NCI-H1694 (cell line): ENCODE measurements around the gene GID4.

ENCODE experiments used
- DNase-seq: peaks from one replicate; lab custom pipeline; 2025; lab: John Stamatoyannopoulos, UW

The GID4 gene

DNA sequence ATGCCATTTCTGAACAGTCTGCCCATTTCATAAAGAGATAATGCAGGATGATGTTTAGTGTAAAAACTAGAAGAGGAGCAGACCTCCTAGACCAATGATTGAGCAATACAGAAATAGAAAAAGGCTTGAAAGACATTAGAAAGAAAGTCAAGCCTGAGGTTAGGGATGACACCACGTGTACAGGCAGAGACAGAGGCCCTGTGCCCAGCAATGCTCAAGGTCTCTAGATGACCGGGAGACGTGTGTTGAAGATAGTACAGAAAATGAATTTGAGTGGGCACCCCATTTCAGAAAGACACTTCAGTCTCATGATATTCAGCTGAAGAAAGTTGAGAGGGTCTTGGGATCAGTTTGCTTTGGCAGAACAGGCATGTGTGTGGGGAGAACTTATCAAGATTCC lies 5.4 kb downstream of the GID4 start:
- no peak for DNase-seq

DNA sequence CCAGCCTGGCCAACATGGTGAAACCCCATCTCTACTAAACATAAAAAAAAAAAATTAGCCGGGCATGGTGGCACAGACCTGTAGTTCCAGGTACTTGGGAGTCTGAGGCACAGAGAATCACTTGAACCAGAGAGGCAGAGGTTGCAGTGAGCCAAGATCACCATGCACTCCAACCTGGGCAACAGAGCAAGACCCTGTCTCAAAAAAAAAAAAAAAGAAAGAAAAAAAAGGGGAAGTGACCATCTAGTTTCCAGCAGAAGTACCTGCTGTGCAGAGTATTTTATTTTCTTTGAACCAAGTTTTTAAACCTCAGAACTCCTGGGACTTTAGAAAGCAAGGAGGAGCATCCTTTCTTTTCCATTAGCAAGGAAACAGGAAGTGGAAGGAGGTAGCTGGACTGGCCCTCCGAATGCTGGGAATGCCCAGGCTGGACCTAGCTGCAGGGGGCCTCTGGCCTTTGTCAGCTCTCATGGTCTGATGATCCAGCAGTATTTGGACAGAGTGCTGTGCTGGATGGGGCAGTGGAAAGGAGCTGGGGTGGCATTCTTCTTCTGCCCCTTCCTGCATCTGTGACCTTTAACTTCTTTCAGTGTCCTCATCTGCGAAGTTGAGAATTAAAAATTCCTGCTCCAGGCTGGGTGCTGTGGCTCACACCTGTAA lies 6.6 kb downstream of the GID4 start:
- DNase-seq: no peak

DNA sequence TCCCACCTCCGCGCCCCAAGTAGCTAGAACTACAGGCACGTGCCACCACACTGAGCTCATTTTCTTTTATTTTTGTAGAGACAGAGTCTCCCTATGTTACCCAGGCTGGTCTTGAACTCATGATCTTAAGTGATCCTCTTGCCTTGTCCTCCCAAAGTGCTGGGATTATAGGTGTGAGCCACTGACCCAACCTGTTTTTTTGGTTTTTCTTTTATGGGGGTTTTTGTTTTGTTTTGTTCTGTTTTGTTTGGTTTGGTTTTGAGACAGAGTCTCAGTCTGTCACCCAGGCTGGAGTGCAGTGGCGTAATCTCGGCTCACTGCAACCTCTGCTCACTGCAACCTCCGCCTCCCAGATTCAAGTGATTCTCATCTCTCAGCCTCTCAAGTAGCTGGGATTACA lies 16.4 kb downstream of the GID4 start:
- DNase-seq: no peak

DNA sequence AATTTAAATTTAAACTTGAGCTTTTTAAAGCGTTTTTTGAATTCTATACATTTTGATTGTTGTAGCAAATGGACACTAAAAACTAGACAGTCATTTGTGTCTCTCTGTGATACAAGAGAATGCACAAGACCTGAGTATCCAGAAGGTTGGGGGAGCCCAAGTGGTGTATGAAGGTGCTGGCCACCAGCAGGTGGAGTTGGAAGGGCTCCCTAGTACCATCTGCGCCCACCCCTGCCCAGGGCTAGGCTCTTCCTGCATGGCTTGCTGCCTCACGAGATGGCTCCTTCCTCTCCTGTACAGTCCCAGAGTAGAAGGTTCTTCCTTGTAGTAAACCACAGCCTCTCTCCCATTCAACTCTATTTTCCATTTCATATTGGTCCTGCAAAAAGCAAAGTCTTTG lies 17.0 kb downstream of the GID4 start:
- no peak for DNase-seq

DNA sequence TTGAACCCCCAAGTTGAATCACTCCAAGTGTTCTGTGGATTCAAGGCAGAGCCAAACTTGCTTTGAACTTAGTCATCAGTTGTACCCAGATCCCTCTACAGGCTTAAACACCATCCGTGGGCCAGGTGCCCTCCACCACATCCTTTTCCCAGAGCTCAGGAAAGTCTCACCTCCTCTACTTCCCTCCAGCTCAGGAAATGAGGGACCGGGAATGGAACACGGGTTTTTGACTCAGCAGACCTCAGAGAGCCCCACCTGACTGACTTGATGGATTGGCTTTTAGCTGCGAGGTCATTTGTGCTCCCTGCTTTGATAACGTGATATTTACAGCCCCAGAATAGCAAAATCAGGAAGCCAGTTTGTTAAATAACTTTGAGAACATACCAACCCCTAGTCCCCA lies 20.1 kb downstream of the GID4 start:
- no peak for DNase-seq

DNA sequence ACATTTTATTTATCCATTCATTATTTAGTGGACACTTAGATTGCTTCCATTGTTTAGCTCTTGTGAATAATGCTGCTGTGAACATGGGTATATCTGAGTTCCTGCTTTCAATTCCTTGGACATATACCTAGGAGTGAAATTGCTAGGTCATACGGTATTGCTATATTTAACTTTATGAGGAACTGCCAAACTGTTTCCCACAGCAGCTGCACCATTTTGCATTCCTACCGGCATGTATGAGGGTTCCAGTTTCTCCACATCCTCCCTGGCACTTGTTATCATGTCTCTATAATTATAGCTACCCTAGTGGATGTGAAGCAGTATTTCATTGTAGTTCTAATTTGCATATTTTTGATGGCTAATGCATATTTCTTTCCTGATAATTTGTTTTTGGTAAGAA lies 24.8 kb downstream of the GID4 start:
- DNase-seq: no peak

DNA sequence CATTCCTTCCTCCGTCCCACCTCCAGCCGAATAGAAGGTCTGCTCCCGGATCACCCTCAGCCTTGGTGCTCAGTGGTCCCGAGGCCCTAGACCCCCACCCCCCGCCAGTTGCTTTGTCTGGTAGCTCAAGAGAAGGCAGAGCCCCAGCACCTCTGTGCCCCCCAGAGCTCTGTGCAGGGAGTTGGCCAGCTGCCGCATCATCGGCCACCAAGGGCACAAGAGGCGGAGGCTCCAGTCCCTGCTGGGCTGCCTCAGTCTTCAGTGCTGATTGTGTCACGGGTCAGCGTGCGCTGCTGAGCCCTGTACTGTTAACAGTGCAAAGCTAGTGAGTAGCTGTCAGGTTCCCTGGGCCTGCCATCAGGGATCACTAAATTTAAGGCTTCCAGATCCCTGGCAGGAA lies 26.3 kb downstream of the GID4 start:
- no peak for DNase-seq

DNA sequence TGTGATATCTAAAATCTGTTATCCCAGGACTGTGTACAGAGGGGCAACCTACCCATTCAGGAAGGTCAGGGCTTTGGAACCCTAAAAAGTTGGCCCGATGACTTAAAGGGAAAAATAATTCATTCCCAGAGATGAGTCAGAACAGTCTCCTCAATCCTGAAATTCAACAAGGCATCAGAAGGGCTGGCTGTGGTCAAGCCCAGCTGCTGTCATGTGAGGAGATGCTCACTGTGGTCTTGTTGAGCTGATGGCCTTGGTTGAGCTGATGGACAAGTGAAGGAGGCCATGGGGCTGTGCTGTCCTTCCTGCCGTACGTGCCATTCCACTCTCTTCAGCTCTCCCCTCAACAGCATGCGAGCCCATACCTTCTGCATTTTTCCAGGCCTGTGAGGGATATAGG lies 27.7 kb downstream of the GID4 start:
- DNase-seq: no peak

DNA sequence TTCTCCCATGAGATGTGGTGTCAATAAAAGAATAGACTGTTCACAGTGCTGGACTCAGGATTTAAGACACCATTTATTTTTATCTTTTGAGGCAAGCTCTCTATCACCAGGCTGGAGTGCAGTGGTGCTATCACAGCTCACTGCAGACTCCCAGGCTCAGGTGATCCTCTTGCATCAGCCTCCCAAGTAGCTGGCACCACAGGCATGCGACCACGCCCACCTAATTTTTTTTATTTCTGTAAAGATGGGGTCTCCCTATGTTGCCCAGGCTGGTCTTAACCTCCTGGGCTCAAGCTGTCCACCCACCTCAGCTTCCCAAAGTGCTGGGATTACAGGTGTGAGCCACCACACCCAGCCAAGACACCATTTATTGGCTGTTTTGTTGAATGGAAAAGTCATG lies 29.9 kb downstream of the GID4 start:
- no peak for DNase-seq

DNA sequence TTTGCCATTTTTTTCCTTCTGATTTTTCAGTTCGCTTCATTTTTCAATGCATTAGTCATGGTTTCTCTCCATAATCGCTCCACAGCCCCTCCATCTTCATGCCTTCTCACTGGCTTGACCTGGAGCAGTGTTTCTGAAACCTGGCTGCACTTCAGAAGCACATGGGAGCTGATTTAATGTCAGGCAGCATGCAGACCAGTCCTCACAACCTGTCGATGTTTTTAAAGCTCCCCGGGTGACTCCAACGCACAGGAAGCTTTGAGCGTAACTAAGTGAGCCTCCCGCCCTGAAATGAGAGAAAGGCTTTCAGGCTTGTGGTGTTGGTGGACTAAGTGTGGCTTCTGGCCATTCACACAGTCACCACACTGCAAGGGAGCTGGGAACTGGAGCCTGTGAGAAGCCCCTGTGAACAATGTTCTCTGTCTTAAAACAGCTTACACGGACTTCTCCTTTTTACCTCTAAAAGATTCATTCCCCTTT lies 31.7 kb downstream of the GID4 start:
- peak; percentile 84 for DNase-seq

DNA sequence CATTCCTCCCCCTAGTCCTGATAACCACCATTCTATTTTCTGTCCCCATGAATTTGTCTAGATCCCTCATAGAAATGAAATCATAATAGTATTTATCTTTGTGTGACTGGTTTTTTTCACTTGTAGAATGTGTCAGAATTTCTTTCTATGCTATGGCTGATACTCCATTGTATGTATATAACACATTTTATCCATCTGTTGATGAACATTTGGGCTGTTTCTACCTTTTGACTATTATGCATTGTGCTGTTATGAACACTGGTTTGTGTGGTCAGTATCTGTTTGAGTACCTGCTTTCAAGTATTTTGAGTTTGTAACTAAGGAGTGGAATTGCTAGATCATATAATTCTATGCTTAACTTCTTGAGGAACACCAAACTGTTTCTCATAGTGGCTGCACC lies 32.5 kb downstream of the GID4 start:
- no peak for DNase-seq

DNA sequence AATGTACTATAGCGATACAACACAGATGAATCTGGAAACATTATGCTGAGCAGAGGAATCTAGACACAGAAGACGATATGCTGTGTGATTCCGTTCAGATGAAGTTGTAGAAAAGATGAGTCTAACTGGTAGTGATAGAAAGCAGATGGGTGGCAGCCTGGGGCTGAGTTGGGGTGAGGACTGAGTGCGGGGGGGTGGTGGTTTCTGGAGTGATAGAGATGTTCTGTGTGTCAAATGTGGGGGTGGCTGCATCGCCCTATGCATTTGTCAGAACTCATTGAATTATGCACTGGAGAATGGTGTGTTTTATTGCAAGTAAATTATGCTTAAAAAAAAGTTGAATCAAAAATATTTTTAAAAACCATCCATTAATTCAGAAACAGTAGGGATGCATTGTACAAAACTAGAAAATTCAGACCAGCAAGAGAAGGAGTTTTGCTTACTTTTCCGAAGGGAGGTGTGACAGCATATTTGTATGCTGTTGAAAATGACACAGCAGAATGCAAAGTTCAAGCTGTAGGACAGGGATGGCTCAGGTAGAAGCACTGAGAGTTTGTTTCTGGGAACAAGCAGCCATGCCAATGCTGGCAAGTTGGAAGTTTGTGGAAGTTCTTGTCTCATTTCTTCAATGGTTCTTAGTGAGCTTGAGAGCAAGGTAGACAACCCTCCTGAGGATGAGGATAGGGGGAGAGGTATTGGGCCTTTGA lies 35.5 kb downstream of the GID4 start:
- no peak for DNase-seq

DNA sequence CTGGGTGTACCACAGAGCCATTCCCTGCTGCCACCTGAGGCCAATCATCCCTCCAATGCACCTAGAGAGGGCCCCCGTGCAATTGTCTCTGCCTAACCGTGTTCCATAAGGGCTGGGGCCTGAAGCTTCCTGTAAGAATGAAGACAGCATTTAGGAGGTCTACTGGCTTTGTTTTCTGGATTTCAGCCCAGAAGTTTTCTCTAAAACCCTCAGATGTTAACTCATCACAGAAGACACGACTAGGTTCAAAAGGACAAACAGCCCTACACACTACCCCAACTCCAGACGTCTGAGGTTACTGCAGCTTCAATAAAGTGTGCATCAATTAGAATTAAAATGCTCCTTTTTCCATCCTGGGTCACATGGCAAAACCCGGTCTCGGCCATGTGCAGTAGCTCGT lies 37.7 kb downstream of the GID4 start:
- DNase-seq: no peak

DNA sequence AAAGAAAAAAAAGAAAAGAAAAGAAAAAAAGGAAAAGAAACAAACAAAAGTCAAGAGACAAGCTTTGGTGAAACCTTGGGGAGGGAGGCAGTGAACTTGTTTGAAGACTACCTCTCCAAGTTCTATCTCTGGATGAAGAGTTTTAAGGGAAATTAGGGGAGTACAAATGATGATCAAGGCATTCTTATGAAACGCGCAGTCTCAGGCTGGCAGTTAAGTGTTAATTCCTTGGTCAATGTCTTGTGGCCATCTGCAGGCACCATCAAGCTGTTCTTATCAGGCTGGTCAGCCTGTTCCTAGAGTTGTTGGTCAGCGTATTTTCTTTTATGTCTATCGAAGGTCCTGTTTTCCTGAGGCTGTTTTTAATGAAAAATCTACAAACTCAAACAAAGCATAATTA lies 40.3 kb downstream of the GID4 start:
- DNase-seq: no peak

DNA sequence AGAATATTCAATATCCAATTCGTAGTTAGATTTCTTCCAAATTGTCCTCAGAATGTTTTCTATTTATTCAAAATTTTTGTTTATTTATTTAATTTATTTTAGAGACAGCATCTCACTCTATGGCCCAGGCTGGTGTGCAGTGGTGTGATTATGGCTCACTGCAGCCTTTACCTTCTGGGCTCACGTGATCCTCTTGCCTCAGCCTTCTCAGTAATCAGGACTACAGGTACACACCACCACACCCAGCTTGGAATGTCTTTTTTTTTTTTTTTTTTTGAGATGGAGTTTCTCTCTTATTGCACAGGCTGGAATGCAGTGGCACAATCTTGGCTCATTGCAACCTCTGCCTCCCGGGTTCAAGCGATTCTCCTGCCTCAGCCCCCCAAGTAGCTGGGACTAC lies 45.0 kb downstream of the GID4 start:
- no peak for DNase-seq

DNA sequence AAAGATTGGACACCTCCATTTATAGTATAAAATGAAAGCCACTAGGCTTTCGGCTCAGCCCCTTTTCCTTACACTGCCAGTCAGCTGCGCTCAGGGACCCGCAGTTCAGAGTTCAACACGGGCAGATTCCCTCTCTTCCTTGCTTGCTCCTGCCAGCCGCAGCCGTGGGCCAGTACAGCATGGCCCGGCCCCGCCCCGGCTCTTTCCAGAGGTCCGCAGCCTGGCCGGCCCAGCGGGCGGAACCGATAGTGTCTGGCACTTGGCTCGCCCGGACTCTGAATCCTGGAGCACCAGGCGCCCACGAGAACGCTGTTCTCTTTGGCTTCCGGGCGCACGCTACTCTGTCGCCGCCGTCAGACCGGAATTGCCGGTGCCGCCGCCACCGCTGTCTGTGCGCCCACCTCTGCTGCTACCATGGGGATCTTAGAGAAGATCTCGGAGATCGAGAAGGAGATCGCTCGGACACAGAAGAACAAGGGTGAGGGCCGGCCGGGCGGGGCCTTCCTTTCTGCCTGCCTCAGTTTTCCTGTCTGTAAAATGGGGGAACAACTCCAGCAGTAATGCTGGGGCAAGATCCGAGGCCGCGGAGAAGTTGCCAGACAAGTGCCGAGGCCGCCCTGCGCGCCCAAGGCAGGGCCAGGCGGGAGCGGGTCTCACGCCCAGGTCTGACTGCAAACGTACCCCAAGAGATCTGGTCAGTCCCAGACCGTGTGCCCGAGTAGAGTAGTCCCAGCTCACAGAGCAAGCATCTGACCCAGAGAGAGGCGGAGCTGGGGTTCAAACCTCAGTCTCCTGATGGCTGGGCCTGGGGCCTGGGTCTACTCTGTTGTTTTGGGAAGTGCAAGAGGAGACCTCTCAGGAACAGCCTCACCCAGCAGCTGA lies 48.6 kb downstream of the GID4 start, which contains the start of gene DRG2:
DRG2 (plus strand) TSS at position 339 of the 882 bp plus-strand sequence; CDS start at position 415, 76 bp downstream.
- peak; percentile 82 for DNase-seq

DNA sequence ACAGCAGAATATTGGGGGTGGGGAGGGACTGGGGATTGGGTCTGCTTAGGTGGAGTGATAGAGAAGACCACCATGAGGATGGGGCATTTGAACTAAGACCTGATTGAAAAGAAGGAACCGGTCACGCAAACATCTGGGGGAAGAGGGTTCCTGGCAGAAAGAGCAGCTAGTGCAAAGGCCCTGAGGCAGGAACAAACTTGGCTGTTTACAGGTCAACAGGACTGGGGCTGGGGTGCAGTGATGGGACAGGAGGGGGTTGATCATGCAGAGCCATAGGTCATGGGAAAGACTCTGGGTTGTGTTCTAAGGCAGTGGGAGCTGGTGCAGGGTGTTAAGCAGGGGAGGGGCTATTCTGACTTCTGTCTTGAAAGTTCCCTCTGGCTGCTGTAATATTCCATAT lies 50.4 kb downstream of the GID4 start:
- no peak for DNase-seq

DNA sequence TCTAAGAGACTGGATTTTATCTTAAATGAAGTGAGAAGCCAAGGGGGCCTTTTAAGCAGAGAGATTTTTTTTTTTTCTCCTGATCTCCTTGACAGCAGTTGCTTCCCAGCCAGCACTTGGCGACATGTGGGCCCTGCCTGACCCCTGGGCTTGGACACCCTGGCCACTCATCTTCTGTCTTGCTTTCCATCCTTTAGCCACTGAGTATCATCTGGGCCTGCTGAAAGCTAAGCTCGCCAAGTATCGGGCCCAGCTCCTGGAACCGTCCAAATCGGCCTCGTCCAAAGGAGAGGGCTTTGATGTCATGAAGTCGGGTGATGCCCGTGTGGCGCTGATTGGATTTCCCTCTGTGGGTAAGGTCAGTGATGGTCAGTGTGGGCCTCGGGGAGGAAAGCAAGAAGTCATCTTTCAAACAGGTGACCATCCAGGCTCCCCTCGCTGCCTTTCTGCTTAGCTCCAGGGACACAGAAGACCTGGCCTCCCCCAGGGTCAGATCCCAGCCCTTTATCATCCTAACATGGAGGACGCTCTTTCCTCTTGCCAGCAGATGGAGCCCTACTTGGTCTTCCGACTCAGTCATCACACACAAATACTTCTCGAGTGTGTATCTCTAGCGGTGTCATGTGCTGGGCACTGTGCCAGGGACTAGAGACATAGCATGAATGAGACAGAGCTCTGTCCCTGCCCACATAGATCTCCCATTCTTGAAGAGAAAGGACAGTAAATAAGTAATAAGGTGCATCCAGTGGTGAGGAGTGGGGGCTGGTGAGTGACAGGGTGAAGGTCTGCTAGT lies 54.6 kb downstream of the GID4 start:
- DNase-seq: peak; percentile 26

DNA sequence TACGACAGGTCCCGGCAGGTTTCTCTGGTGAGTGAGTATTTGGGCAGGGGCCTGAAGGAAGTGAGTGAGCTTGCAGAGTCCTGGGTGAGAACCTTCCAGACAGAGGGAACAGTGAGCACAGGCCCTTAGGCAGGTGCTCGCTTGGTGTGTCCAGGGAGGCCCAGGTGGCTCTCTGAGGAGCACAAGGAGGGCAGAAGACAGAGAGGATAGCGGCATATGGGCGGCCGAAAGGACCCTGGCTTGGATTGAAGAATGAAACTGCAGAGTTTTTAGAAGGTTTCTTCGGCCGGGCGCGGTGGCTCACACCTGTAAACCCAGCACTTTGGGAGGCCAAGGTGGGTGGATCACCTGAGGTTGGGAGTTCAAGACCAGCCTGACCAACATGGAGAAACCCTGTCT lies 55.2 kb downstream of the GID4 start:
- no peak for DNase-seq

DNA sequence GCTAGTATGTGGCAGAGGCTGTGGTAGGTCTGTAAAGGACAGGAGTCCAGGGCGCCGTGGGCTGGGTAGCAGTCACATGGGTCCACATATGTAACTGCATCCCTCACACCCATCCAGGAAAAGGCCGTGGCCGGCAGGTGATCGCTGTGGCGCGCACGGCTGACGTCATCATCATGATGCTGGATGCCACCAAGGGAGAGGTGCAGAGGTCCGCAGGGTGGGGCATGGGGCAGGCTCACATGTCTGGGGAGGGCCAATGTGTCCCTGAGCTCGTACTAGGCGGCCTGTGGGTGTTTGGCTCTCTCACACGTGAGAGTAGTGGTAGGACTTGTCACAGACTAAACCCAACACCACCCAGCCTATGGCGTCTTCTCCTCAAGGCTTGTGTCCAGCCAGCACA lies 60.3 kb downstream of the GID4 start:
- DNase-seq: no peak

DNA sequence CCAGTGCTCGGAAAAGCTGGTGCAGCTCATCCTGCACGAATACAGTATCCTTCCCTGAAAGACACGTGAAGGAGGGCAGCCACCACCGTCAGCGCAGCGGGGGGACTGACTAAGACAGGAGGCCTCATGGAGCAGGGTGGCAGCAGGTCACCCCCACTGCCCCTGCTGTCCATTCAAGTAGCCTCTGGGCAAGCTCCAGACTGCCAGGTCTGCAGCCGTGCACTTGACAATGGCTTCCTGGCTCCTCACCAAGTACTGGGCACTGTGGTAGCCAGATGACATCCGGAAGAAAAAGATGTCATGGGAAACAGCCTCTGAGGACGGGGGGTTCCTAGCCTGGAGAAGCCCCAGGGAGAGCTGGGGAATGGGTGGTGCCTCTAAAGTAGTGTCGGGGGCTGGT lies 61.4 kb downstream of the GID4 start:
- DNase-seq: no peak

DNA sequence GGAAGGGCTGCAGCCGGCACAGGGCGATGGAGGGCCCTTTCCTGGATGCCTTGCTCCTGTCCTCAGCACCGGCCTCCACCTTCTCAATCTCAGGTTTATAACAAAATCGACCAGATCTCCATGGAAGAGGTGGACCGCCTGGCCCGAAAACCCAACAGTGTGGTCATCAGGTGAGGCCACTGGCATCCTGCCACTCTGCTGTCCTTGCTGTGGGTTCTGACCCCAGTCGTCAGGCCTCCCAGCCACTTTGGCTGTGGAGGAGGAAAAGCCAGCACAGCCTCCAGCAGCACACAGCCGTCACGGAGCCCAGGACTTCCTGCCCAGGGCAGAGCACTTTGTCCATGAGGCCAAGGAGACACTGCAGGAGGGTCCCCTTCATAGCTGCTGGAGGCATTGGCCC lies 62.6 kb downstream of the GID4 start:
- DNase-seq: no peak
